ENCODE measurements around the gene FOXP1. TPM values are rescaled to one million over a fixed set of nuclear protein-coding genes. Genes with fewer than 3 reads are reported as not detected.

Gene FOXP1
- total and polyA plus RNA-seq, 9 of the 15 experiments (the other 6 are each of a cell fraction or from before 2014, with no cell fraction given): 7.7 to 34.5 (median 13.7) TPM

DNA sequence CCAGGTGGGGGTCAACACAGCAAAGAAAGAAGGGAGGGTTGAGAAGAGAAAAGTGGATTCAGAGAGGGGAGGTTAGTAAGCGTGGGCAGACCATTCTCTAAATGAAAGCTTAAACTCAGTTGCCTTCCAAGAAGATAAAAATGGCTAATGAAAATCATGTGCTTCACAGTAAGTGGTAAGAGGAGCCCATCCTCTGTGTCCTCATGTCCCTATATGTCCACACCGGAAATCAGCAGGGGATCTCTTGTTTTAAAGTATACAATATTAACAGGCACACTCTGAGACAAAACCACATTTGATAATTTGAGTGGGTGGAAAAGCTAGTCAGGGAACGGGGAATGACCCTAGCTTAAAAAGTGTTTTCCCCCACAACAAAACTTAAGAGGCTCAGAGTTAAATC, 4.4 kb upstream of the FOXP1 start:
- Histone ChIP-seq H3K9ac (ENCODE audit: insufficient read depth in 1 of 2, low read depth in 2 of 2, low read length in 2 of 2) (no peak overlapping the region), H3K9me1 (ENCODE audit: control insufficient read depth, insufficient read depth, low read length) (no peaks in the 10 kb centered on the region), H2AFZ (ENCODE audit: low read depth, low read length) (no peak overlapping the region), H3K27me3 (ENCODE audit: control insufficient read depth in 2 of 2, insufficient read depth in 2 of 2, low read length in 2 of 2) (no peaks in the 10 kb centered on the region), H3K79me2 (ENCODE audit: control insufficient read depth, insufficient read depth, low read length) (peaks cover 13% of the 10 kb centered on the region), H3K4me1 (replicated peaks in 1 of 2; ENCODE audit: control insufficient read depth in 2 of 2, insufficient read depth in 2 of 2, low read length in 2 of 2) (peaks cover 4 to 8% of the 10 kb centered on the region in 2 experiments; a peak in 3 of 5 replicates), H3K4me3 (no peak overlapping the region), H3K9me3 (replicated peaks; ENCODE audit: control insufficient read depth, insufficient read depth, low read depth, low read length) (no peaks in the 10 kb centered on the region), H3K36me3 (ENCODE audit: control insufficient read depth, insufficient read depth, low read length) (no peaks in the 10 kb centered on the region), H3K4me2 (ENCODE audit: insufficient read depth, low read length) (no peak overlapping the region), H3K27ac (ENCODE audit: extremely low read depth, low read depth, low read length) (no peak overlapping the region), H4K20me1 (replicated peaks; ENCODE audit: control insufficient read depth, insufficient read depth, low read length) (no peaks in the 10 kb centered on the region)
- CTCF ChIA-PET (ENCODE audit: low intra/inter-chr PET ratio): no interaction called here
- no peak for FAIRE-seq
- POLR2A ChIA-PET: no interaction called here
- intact Hi-C loops (cut with micrococcal nuclease) (loop anchor here (5.0 to 10.0 kb wide), 3 partner anchors 523 to 1036 kb away; no protein-coding TSS in a partner anchor), in situ Hi-C loops (cut with MboI) (loop anchor here (25.0 kb wide), 1 partner anchor 576 kb away; no protein-coding TSS in a partner anchor)
- no TSS peak for BruUV-seq (replicated peaks)
- WGBS (ENCODE audit: insufficient coverage, low coverage, missing lambda C conversion rate): 47% methylated on average over 2 of the region's 3 CpGs
- ATAC-seq: no peak
- TF ChIP-seq MTF1 (CRISPR knock-in tag; IDR thresholded peaks at IDR 0.05; ENCODE audit: borderline replicate concordance) (no peak), MLX (CRISPR knock-in tag; conservative IDR thresholded peaks at IDR 0.05) (no peak), ZNF707 (CRISPR knock-in tag; conservative IDR thresholded peaks at IDR 0.05) (no peak)
- TF ChIP-seq, protein P1, sequence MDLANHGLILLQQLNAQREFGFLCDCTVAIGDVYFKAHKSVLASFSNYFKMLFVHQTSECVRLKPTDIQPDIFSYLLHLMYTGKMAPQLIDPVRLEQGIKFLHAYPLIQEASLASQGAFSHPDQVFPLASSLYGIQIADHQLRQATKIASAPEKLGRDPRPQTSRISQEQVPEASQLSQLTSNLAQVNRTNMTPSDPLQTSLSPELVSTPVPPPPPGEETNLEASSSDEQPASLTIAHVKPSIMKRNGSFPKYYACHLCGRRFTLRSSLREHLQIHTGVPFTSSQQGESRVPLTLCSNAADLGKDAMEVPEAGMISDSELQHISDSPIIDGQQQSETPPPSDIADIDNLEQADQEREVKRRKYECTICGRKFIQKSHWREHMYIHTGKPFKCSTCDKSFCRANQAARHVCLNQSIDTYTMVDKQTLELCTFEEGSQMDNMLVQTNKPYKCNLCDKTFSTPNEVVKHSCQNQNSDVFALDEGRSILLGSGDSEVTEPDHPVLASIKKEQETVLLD (IDR thresholded peaks at IDR 0.05): no peak
- DNase-seq (ENCODE audit: extremely low read depth in 1 of 4, low spot score in 3 of 4): no peak
